HG02973 (cell line): Measurements from ENCODE around the gene TASOR2.
A peak's percentile ranks its signal among the peaks of the same experiment; 100 is the strongest.

Experiments
- ATAC-seq: cut with Tn5 transposase; IDR thresholded peaks from one replicate; pipeline ENCODE4 v1.9.1; 2021; ENCODE audit warnings: moderate library complexity; ENCODE audit not compliant: unreplicated experiment

Gene TASOR2

GRCh38 chr10:5684318-5684970 lies at the start of gene TASOR2:
TASOR2 (plus strand) TSS chr10:5684838; CDS start chr10:5720643, 35,805 bp downstream.
- peak; percentile 62 for ATAC-seq

- ATAC-seq = no peak
Measured at GRCh38 chr10:5634918-5635317, 49.7 kb upstream of the TASOR2 start.

GRCh38 chr10:5638494-5638893 lies 46.1 kb upstream of the TASOR2 start:
- no peak for ATAC-seq

- ATAC-seq = no peak
Measured at GRCh38 chr10:5639066-5639465, 45.6 kb upstream of the TASOR2 start.

GRCh38 chr10:5640036-5640435 lies 44.6 kb upstream of the TASOR2 start:
- no peak for ATAC-seq

GRCh38 chr10:5640501-5640900 lies 44.1 kb upstream of the TASOR2 start:
- ATAC-seq = no peak

- no peak for ATAC-seq
Measured at GRCh38 chr10:5641501-5641900, 43.1 kb upstream of the TASOR2 start.

- ATAC-seq = no peak
Measured at GRCh38 chr10:5643346-5644067, 41.1 kb upstream of the TASOR2 start.

GRCh38 chr10:5644930-5645329 lies 39.7 kb upstream of the TASOR2 start:
- ATAC-seq = no peak

- no peak for ATAC-seq
Measured at GRCh38 chr10:5645375-5645774, 39.3 kb upstream of the TASOR2 start.

GRCh38 chr10:5645944-5646617 lies 38.6 kb upstream of the TASOR2 start:
- ATAC-seq = no peak

- no peak for ATAC-seq
Measured at GRCh38 chr10:5647507-5648240, 37.0 kb upstream of the TASOR2 start.

- ATAC-seq = no peak
Measured at GRCh38 chr10:5648494-5649457, 35.9 kb upstream of the TASOR2 start.

- ATAC-seq = no peak
Measured at GRCh38 chr10:5649746-5650145, 34.9 kb upstream of the TASOR2 start.

GRCh38 chr10:5650664-5651387 lies 33.8 kb upstream of the TASOR2 start:
- ATAC-seq = no peak

- no peak for ATAC-seq
Measured at GRCh38 chr10:5651388-5651764, 33.3 kb upstream of the TASOR2 start.

- ATAC-seq = no peak
Measured at GRCh38 chr10:5652746-5653145, 31.9 kb upstream of the TASOR2 start.

- no peak for ATAC-seq
Measured at GRCh38 chr10:5654218-5654755, 30.4 kb upstream of the TASOR2 start.

GRCh38 chr10:5655121-5655520 lies 29.5 kb upstream of the TASOR2 start:
- no peak for ATAC-seq
